Stimulated activated CD8-positive, alpha-beta memory T cell treated with anti-CD3 and anti-CD28 coated beads, Interleukin-4, amount 100 ng/mL, for 48 hours (primary cell): ENCODE data around the gene MAD1L1.
A peak's percentile ranks its signal among the peaks of the same experiment; 100 is the strongest.
"Not testable (repeated sequence)": the region's sequence is repeated elsewhere in the genome, so short reads cannot be mapped to it uniquely, and the experiment has no call there.

Experiments used
- DNase-seq: peaks from one replicate; pipeline ENCODE4 v3.0.0-alpha.2; 2020

Gene MAD1L1

GRCh38 chr7:2080477-2080876 lies 152.3 kb downstream of the MAD1L1 start:
- no peak for DNase-seq

DNA sequence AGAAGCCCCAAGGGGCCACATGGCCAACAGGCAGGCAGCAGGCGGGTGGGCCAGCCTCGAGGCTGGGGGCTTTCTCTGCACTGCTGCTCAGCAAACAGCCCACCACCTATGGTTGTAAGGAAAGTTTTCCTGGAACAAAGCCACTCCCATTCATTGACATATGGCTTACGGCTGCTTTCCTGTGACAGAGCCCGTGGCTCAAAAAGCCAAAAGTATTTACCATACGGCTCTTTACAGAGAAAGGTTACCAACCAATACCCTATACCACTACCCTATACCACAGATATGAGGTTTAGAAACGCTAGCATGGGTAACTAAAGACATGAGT lies 152.7 kb downstream of the MAD1L1 start:
- DNase-seq, result no peak

DNA sequence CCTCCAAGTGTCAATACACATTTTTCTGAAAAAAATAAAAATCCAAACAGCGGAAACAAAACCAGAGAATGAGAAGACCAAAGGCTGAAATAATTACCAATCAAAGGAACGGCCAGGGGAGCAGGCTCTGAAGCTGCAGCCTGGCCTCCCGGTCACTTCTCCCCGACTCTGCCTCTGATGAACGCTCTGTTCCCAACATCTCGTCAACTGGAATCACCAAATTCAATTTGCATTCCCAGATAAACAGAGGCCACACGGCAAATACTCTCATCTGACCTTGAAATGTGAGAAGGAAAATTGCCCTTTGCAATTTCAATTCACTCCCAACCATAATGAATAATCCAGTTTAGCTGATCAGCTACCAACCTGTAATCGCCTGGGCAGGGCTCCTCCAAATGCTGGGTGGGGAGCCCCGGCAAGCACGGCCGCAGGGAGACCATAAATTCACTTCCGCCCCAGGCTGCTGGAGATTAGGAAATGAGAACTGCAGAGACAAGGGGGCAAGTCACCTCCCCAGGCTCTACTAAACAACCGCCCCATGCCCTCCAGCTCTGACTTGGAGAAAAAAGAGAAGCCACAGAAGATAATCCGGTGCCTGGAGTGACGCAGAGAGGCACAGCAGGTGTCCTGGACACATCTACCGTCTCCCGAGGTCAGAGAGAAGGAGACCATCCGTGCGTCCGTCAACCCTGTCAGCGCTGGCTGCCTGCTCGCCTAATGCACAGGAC lies 153.2 kb downstream of the MAD1L1 start:
- no peak for DNase-seq

- DNase-seq, result no peak
These were observed 153.8 kb downstream of the MAD1L1 start for GRCh38 chr7:2078899-2079298.

- no peak for DNase-seq
These were observed 156.1 kb downstream of the MAD1L1 start for GRCh38 chr7:2076649-2077064.

DNA sequence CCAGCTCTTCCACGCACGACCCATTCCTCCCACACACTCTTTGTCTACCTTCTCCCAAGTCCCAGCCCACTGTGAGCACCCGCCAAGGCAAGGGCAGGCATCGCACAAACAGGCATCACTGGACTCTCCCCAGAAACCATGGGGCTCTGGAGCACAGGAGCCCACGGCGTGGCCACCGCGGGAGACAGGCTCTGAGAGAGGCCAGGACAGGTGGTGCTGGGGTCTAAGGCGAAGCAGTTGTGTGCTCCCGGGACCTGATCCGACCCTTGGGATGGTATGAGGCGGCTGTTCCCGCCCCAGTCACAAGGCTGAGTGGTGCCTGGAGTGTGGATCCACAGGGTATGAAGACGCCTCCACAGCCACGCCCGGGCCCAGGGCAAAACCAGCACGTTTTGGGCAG lies 156.9 kb downstream of the MAD1L1 start:
- DNase-seq, result no peak

DNA sequence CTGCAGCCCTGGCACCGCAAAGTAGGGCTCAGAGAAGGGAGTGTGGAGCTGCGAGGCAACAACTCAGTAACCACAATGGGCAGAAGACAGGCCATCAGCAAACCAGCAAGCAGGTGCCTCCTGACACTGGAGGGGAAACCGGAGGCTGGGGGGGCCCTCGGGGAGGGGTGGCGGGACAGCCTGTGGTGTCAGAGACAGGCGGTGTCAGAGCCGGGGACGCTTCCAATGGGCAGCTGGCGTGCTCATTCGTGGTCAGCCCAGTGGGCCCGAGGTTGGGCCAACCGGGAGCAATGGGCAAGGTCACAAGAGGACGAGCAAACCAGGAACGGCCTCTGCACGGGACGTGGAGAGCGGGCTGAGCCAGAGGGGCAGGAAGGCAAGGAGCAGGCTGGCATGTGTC lies 158.1 kb downstream of the MAD1L1 start:
- no peak for DNase-seq

DNA sequence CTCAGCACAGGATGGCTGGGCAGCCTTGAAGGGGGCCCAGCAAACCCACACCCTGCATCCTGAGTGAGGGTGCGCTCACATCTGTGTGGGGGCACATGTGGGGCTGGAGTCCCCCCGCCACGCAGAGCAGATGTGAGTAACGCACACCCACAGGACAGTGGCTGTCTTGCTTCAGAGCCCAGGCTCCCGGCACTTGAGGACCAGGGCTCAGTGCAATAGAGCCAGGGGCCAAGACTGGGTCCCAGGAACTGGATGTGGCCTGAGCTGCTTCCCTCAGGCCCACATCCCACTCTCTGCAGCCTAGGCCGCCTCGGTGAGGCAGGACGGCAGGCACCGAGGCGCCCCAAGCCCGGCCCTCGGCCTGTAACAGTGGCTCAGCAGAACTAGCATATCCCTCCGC lies 159.9 kb downstream of the MAD1L1 start:
- no peak for DNase-seq

GRCh38 chr7:2072042-2072441 lies 160.7 kb downstream of the MAD1L1 start:
- DNase-seq, result peak; percentile 31

DNA sequence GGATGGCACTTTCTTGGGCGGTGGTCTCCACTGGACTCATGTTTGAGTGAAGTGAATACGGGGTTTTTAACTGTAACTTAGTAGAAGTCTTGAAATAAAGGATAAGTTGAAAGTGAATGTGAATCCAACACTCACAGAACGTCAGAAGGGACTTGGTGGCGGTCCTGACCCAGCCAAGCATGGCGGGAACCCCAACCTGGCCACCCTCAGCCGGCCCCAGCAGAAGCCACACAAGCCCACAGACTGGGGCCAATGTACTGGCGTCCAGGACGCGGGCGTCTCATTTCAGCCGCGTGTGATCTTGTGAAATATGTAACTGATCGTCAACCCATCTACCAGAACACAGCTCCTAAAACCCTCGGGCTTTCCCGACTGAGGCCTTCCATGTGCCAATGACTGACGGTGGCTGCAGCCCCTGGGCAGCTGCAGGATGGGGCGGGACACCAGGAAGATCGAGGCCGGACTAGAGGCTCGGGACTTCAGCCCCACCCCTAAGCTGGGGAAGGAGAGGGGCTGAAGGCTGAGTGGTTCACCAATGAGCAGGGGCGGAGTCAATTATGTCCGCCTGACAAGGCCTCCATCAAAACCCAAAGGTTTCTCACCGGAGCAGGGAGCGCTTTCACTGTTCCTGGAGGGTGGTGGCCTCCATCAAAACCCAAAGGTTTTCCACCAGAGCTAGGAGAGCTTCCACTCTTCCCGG lies 161.5 kb downstream of the MAD1L1 start:
- DNase-seq, result no peak

DNA sequence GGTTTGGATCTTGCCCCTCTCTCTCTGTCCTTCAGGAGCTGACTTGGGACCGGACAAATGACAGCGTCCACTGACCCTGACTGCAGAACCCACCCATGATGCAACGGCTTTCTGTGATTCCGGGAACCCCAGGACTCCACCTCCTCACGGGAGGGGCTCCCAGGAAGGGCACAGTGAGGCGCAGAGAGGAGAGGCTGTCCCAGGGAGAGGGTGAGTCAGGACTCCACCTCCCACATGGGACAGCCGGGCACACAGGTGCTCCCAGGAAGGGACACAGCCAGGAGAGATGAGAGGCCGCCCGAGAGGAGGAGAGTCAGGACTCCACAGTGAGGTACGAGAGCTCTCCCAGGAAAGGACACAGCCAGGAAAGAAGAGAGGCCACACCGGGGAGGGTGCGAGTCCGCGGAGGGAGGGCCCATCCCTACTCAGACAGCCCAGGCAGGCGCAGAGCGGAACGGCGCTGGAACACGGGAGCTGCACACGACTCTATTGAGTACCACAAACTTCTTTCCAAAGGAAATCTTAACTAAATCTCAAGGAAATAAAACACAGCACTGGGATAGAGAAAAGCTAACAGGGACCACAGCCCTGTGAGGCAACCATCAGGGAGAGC lies 162.5 kb downstream of the MAD1L1 start:
- DNase-seq, result no peak

- DNase-seq, result no peak
These were observed 163.3 kb downstream of the MAD1L1 start for GRCh38 chr7:2069472-2069860.

DNA sequence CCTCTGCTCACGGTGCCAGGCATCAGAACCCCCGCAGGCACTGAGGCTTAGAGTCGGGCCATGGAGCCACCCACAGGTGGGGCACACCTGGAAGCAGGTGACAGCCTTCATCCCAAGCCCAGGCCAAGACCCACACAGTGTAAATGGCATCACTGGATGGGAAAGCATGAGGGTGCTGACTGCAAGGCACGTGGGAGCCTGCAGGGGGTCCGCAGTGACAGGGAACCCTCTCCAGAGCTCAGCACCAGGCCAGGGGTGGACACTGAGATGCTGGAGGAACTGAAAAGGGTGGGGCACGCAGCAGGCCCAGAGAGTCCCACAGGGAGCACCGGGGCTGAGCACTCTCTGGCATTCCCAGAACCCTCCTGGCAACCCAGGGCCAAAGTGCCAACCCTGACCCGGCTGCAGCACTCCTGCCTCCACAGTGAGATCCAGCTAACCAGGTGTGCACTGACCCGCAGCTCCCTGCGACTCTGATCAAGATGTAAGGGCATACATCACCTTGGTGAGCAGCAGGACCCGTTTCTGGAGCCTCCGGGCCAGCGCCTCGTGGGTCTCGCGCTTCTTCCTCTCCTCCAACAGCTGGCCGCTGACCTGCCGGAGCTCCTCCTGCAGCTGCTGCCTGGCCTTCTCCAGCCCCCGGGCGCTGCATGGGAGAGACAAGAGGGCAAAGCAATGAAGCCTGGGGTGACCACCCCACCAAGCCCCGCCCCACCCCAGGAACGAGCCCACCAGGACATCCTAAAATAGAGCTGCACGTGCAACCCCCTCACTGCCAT lies 163.9 kb downstream of the MAD1L1 start:
- DNase-seq, result no peak

DNA sequence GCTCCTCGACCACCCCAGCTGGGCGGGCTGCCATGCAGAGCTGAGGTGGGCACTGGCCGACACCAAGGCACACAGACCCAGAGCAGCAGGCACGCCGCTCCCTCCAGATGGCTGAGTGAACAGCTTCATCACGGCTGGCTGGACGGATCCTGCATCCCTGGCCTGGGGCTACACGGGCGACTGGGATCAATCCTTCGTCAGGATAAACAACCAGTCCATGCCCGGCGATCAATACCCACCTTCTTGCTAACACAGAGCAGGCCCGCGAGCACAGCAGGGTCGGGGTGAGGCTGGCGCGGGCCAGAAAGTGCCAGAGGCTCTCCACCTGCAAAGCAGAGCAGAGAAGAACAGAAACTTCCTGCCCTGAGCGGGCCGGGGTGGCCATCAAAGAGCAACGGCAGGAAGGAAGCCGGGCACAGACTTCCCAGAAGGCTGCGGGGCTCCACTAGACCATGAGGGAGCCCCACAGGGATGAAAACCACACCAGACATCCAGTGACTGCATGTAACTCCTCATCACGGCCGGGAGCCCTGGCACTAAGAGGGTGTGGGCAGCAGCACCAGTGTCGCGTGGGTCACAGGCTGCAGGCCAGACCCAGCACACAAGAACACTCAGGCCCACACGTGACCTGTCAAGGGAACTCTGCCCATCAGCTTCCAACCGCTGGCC lies 166.4 kb downstream of the MAD1L1 start:
- peak; percentile 33 for DNase-seq

GRCh38 chr7:2065528-2065927 lies 167.2 kb downstream of the MAD1L1 start:
- DNase-seq, result no peak

GRCh38 chr7:2063563-2064260 lies 169.0 kb downstream of the MAD1L1 start:
- no peak for DNase-seq

- DNase-seq, result no peak
These were observed 170.1 kb downstream of the MAD1L1 start for GRCh38 chr7:2062648-2063047.

DNA sequence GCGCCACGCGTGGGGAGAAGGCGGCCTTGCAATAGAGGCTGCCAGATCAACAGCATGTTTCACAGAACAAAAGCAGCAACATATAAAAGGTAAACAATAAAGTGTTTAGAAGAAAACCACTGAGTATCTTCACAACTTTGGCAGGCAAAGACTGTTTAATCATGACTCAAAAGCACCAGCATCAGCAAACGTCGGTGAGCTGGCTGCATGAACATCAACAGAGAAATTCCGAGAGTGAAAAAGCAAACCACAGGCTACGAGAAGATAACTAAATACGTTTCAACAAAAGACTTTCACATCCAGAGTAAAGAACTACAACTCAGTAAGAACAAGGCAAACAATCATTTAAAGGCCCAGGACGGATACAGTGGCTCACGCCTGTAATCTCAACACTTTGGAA lies 172.0 kb downstream of the MAD1L1 start:
- no peak for DNase-seq

- DNase-seq, result no peak
These were observed 172.6 kb downstream of the MAD1L1 start for GRCh38 chr7:2059964-2060700.

GRCh38 chr7:2058246-2058645 lies 174.5 kb downstream of the MAD1L1 start:
- not testable (repeated sequence) for DNase-seq

GRCh38 chr7:2055956-2056355 lies 176.8 kb downstream of the MAD1L1 start:
- DNase-seq, result no peak

DNA sequence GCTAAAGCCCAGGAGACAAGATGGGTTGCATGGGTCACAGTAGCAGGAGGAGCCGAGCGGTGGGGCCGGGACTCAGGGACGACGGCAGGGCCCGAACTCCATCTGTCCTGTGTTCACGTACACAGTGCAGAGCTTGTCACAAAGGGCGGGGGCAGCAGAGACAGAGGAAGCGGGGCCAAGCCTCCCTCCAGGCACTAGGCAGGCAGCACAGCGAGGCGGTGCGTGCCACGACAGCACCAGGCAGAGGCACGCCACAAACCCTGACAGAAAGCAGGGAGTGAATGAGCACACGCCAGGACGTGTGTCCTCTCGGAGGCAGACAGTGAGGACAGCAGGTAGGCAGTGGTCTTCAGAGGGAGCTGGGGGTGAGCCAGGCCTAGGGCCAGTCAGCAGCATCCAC lies 177.8 kb downstream of the MAD1L1 start:
- DNase-seq, result no peak
